ENCODE data around the gene KRT7.
"Not testable (repeated sequence)": the region's sequence is repeated elsewhere in the genome, so short reads cannot be mapped to it uniquely, and the experiment has no call there.

Gene KRT7

DNA sequence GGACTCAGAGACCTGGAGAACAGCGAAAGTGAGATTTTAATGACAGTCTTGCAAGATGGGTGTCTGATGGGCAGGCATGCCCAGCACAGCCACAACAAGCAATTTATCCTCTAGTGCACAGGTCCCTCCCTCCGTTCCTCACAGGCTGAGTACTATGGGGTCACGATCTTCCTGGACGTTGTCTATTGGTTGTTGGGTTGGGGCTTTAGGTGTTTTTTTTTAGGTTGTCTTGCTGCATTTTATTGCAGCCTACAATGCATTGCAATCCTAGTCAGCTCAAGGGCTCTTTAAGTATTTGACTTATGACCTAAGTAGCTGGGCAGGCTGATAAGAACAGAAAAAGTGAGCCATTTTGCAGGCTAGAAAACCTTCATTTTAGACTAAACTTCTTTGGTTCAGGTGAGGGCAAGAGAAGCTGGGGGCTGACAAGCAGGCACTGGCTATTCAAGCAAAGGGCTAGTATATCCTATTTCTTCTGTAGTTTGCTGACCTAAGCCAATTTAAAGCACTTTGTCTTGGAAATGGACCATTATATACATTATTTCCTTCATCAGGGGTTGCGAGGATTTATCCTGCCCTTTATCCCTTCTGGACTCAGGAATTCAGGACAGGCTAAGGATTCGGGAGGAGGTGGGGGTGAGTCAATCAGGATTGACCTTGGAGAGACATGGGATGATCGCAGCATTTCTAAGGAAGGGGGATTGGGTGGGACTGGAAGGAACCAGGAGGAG is 6.0 kb downstream of the KRT7 start:
- no peak overlapping the region for H3K4me3 ChIP-seq (ENCODE audit: low read depth, low read length)
- TF ChIP-seq, protein P1, sequence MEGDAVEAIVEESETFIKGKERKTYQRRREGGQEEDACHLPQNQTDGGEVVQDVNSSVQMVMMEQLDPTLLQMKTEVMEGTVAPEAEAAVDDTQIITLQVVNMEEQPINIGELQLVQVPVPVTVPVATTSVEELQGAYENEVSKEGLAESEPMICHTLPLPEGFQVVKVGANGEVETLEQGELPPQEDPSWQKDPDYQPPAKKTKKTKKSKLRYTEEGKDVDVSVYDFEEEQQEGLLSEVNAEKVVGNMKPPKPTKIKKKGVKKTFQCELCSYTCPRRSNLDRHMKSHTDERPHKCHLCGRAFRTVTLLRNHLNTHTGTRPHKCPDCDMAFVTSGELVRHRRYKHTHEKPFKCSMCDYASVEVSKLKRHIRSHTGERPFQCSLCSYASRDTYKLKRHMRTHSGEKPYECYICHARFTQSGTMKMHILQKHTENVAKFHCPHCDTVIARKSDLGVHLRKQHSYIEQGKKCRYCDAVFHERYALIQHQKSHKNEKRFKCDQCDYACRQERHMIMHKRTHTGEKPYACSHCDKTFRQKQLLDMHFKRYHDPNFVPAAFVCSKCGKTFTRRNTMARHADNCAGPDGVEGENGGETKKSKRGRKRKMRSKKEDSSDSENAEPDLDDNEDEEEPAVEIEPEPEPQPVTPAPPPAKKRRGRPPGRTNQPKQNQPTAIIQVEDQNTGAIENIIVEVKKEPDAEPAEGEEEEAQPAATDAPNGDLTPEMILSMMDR (IDR thresholded peaks at IDR 0.05; ENCODE audit: low read depth, low read length): no peak

DNA sequence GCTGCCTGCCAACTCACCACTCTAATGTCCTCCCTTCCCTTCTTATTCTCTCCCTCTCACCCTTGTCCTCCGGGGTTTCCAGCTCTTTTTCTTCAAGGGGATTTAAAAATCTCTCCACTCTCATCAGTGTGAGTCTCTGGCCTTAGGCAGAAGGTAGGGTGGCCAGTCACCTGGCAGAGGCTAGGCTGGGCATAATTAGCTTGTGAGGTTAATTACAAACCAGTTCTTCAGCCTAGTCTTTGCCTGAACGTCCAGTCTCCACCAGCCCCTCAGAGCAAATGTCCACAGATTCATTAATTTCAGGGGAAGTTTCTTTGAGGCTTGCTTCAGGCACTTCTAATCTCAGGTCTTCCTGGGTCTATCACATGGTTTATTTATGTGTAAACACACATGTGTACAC is 6.7 kb downstream of the KRT7 start:
- TF ChIP-seq, protein P1 (IDR thresholded peaks at IDR 0.05; ENCODE audit: low read depth, low read length): no peak
- no peak overlapping the region for H3K4me3 ChIP-seq (ENCODE audit: low read depth, low read length)

DNA sequence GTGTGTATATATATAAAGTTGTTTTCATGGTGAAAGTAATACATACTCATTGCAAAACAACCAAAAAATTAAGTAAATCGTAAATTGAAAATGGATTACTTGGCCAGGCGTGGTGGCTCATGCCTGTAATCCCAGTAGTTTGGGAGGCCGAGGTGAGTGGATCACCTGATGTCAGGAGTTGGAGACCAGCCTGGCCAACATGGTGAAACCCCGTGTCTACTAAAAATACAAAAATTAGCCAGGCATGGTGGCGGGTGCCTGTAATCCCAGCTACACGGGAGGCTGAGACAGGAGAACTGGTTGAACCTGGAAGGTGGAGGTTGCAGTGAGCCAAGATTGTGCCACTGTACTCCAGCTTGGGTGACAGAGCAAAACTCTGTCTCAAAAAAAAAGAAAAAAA is 7.2 kb downstream of the KRT7 start:
- H3K4me3 ChIP-seq (ENCODE audit: low read depth, low read length): not testable (repeated sequence)

DNA sequence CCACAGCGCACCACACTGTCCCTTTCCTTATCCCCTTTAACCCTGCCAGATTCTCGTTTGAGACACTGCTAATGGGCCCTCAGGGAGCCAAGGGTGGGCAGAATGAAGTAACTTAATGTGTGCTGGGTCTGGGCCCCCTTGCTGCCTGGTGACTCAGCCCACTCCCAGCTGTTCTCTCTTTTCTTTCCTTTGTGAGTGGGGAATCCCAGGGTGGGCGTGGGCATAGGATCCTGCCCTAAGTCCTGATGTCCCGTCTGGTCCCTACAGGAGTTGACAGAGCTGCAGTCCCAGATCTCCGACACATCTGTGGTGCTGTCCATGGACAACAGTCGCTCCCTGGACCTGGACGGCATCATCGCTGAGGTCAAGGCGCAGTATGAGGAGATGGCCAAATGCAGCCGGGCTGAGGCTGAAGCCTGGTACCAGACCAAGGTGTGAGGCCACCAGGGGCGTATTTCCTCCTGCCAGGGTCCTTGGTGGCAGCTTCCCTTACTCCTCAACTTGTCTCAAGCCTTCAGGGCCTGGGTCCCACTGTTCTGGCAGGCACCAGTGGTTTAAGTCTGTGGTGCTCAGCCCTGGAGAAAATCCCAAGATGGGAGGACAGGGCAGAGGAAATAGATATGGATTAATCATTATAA is 8.3 kb downstream of the KRT7 start:
- TF ChIP-seq, protein P1 (IDR thresholded peaks at IDR 0.05; ENCODE audit: low read depth, low read length): no peak
- H3K4me3 ChIP-seq (ENCODE audit: low read depth, low read length): no peak overlapping the region

DNA sequence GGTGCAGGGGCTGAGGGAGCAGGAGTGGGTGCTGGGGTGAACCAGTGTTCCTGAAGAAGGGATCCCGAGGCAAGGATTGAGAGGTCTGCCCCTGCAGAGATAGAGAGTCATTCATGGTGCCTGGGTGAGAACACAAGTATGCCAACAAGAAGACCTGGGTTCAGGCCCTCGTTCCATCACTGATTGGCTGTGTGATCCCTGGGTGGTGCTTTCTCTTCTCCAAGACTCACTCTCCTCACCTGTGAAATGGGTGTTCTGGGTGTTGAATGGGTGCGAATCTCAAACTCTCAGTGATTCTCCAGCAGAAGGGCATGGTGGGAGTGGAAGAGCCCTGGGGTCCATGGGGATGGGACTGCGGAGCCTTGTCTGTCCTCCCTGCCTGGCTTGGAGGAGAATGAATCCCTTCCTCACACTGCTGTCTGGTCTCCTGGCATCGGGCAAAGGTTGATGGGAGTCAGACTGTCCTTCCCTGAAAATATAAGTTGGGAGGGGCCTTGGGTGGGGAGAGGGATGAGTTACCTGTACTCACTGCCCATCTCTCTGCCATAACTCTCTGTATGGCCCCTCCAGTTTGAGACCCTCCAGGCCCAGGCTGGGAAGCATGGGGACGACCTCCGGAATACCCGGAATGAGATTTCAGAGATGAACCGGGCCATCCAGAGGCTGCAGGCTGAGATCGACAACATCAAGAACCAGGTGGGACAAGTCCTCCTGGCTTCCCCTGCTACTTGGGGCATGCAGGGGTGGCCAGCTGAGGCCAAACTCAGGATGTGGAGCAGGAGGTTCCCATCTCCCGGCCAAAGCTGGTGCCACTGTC is 9.6 kb downstream of the KRT7 start:
- no peak overlapping the region for H3K4me3 ChIP-seq (ENCODE audit: low read depth, low read length)
- TF ChIP-seq, protein P1 (IDR thresholded peaks at IDR 0.05; ENCODE audit: low read depth, low read length): no peak

DNA sequence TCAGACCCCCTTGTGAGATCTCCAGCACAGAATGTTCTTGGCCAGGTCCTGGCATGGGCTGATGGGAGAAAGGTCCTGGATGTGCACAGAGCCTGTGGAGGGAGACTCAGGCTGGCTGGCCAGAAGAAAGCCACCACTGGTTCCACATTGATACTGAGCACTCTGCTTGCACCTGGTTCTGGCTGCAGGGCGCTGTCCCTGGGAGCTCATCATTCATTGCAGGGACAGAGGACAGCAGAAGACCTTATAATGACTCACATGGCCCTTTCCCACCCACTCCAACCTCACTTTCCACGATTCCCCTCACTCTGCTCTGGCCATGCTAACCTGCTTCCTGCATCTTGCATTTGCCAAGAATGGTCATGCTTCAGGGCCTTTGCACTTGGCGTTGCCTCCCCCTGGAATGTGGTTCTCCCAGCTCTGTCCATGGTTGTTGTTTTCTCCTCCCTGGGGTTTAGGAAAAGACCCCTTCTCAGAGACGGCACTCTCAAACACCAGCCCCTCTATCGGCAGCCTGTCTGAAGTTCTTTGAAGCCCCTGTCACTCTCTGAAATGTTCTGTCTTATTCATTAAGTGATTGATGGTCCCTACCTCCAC is 10.3 kb downstream of the KRT7 start:
- no peak overlapping the region for H3K4me3 ChIP-seq (ENCODE audit: low read depth, low read length)
- TF ChIP-seq, protein P1 (IDR thresholded peaks at IDR 0.05; ENCODE audit: low read depth, low read length): no peak

DNA sequence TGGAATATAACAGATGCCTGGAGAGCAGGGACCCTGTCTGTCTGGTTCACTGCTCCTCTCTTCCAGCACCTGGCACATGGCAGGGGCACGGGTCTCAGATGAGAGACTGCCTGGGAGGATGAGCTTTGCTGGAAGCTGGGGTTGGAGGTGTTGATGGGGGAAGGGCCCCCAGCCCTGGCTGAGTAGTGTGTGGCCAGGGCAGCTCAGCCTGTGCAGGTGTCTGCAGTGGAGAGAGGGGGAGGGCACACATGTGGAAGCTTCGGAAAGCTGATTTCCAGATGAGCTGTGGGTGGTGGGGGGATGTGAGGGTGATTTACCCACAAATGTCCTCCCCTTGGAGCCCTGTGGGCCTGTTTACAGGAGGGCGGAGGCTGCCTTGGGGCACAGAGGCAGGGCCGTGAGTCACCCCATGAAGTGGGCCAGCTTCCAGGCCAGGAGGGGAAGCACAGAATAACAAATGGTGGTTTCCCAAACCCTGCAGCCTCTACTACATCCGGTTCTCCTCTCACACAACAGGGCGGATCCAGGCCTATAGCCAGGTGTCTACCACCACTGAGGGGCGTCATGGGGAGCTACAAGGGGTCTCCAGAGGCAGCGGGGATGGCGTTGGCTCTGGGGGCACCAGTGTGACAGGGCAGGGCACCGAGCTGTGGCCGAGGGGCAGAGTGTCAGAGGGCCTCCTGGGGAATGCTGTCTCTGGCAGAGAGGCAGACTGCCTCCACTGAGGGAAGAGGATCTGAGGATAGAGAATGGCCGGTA is 11.0 kb downstream of the KRT7 start:
- TF ChIP-seq, protein P1 (IDR thresholded peaks at IDR 0.05; ENCODE audit: low read depth, low read length): no peak
- no peak overlapping the region for H3K4me3 ChIP-seq (ENCODE audit: low read depth, low read length)
